Suprapubic skin (tissue), 4 donors: ENCODE results near the gene IL12B.

Experiments
- POLR2A ChIP-seq, 2 donors: fragments of 450-650 bp; IDR thresholded peaks; one replicate each; pipeline ENCODE4 v1.6.1; 2017; ENCODE audit warnings: antibody characterized with exemption in 2 of 2, mild to moderate bottlenecking in 2 of 2, moderate library complexity in 2 of 2
- POLR2AphosphoS5 ChIP-seq, 3 donors: sonication (generic); formaldehyde crosslinking; IDR thresholded peaks; one replicate each; pipeline ENCODE4 v1.6.1; 2017; ENCODE audit warnings: antibody characterized with exemption in 3 of 3
- TF ChIP-seq, protein P1 (sequence below), 2 donors: fragments of 200-600 bp in 1 of 2; fragments of 450-650 bp in 1 of 2; sonication (generic) in 1 of 2; IDR thresholded peaks; one replicate each; pipeline ENCODE4 v1.5.1; 2016 to 2019; ENCODE audit warnings: antibody characterized with exemption in 2 of 2, mild to moderate bottlenecking in 1 of 2, moderate library complexity in 1 of 2

GRCh38 chr5:159338118-159338517 is 7.8 kb upstream of the IL12B start:
- no peak for TF ChIP-seq POLR2A (IDR thresholded peaks at IDR 0.05)
- no peak for TF ChIP-seq POLR2AphosphoS5 (IDR thresholded peaks at IDR 0.05)
- TF ChIP-seq, protein P1, sequence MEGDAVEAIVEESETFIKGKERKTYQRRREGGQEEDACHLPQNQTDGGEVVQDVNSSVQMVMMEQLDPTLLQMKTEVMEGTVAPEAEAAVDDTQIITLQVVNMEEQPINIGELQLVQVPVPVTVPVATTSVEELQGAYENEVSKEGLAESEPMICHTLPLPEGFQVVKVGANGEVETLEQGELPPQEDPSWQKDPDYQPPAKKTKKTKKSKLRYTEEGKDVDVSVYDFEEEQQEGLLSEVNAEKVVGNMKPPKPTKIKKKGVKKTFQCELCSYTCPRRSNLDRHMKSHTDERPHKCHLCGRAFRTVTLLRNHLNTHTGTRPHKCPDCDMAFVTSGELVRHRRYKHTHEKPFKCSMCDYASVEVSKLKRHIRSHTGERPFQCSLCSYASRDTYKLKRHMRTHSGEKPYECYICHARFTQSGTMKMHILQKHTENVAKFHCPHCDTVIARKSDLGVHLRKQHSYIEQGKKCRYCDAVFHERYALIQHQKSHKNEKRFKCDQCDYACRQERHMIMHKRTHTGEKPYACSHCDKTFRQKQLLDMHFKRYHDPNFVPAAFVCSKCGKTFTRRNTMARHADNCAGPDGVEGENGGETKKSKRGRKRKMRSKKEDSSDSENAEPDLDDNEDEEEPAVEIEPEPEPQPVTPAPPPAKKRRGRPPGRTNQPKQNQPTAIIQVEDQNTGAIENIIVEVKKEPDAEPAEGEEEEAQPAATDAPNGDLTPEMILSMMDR (IDR thresholded peaks at IDR 0.05), result no peak
